Umbilical cord (tissue), 2 donors: ENCODE measurements around the gene DHRS4. TPM values are rescaled to one million over a fixed set of nuclear protein-coding genes. Genes with fewer than 3 reads are reported as not detected.

ENCODE experiments used
- DNase-seq: peaks from one replicate; pipeline ENCODE4 v3.0.0-alpha.2; 2015; ENCODE audit warnings: low spot score
- total RNA-seq: library from RNA; depleted of rRNA; stranded (reverse); fragments of >200 nt; gene quantifications from one replicate; pipeline ENCODE4 v1.2.3, GENCODE V29; 2014; ENCODE audit warnings: low replicate concordance; ENCODE audit not compliant: insufficient read depth

DHRS4 gene
- total RNA-seq = 15.9 TPM

DNA sequence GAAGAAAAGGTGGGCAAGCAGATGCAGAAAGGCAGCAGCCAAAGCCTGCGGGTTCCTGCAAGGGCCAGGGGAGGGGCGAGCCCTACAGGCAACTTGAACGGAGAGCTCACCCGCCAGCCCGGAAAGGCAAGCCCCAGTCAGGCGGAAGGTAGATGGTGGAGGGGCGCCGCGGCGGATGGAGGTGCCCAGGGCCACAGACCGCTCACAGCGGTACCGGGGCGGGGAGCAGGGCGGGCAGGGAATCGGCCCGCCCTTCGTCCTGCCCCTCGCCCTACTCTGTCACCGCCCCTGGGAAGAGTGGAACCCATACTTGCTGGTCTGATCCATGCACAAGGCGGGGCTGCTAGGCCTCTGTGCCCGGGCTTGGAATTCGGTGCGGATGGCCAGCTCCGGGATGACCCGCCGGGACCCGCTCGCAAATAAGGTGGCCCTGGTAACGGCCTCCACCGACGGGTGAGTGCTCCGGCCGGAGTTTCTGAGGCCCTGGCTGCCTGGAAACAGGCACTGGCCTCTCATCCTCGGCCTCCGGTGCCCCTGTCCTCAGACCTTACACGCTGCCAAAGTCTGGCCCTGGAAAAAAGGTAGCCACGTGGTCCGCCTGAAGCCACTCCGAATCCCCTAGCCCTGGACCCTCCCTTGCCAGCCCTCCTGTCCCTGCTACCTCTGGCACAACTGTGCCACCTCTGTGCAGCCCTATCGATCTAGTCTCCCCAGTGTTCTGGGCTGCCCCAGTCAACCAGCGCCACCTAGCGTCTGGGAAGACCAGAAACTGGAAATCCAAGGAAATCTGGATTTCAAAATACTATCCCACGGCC lies at the start of gene DHRS4:
Gene DHRS4 (plus strand): TSS at position 307 of the 815 bp plus-strand sequence. CDS start 19 bp downstream, at position 326.
- DNase-seq = peak; percentile 93

DNA sequence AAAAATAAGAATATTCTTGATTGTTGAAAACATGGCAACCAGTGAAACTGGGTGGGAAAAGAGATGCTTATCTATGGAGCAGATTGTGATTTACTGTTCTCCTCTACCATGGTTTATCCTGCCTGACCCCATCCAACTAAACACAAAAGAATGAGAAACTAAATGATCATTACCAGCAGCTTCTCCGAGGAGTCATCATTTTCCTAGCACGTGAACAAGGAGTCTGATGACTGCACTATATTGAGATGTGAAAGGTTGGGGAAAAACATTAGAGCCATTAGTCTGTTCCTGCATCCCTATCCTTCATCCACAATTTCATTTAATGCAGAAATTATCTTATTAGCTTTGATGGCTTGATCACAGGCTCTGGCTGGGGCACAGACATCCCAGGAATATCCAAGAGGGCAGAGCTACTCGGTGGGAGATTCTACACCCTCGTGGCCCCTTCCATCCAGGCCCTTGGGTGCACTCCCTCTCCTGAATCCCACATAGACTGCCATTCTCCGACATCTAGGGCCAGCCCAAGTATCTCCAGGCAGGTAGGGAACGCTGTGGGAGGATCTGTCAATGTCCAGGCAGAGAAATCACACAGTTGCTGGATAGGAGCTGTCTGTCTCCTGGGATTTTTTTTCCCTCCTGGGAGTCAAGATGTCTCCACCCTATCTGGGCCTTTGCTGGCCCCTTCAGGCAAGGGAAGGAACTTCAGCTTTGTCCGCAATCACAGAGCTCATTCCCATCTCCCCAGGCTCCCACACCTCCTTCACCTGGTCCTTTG lies 43.3 kb upstream of the DHRS4 start:
- no peak for DNase-seq

DNA sequence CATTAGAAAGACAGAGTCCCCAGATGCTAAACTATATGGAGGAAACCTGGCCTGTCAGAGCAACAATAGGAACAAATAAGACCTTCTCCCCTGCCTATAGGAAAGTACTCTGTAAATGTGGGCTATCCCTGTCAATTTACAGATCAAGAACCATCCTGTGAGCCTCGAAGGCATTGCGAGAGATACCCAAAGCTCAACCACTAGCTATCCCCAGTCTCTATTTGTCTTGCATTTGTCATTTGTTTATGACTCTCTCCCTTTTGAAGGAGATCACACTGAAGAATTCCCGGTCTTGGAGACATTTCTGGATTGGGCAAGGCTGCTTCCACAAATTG lies 42.7 kb upstream of the DHRS4 start:
- DNase-seq = no peak

DNA sequence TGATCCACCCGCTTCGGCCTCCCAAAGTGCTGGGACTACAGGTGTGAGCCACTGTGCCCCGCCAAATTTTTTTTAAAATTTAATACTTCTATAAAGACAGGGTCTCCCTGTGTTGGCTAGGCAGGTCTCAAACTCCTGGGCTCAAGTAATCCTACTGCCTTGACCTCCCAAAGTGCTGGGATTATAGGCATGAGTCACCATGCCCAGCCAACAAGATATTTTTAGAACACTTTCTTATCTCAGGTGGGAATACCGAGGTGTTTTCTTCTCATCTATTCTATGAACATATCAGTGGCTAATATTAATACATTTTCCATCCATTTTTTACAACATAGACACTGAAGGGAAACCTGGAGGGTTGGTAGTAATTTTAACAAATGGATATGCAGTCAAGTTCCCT lies 38.0 kb upstream of the DHRS4 start:
- DNase-seq = no peak

DNA sequence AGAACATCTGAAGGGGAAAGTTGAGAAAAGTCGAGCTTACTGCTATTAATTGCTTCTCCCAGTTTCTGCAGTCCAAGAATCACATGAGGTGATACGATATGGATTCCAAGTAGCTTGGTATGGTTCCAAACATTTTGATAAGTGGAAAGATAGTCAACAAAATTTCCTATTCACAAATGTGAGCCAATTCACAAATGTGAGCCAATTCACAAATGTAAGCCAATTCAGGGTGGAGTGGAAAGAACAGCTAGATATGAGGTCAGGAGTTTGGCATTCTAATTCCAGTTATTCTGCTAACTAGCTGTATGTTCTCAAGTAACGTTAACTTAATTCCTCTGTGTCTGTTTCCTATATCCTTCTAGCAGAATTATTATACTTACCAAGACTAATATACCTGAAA lies 37.6 kb upstream of the DHRS4 start:
- peak; percentile 59 for DNase-seq

DNA sequence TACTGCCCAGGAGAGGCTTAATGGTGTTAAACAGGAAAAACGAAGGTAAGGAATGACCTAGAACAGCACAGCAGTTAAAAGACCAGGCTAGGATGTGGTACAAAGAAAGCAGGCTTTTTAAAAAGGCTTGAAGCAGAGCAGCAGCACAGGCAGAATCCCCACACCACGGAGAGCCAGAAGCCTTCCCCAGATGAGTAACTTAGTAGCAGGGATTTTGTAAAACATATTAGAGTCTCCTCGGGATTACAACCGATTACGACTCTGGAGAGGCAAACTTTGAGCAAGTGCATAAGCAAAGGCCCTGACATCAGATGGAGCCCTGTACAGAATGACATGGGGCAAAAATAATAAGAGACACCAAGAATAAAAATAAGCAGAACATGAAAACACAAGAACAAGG lies 37.1 kb upstream of the DHRS4 start:
- peak; percentile 20 for DNase-seq

DNA sequence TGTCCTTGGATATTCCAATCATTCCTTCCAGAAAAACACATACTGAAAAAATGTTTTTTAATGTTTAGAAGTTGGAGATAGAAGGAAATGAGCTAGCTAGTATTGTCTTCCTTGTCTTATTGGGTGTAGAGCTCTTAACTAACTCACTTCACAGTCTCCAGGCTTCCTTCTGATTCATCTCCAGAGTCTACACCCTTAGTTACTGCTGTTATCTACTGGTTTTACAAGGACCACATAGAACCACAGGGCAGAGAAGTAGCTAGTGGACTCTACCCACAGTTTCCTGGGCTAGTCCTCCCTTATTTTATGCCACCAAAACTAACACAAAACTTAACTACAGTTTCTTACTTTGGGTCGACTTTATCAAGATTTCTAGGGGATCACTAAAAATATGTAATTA lies 31.0 kb upstream of the DHRS4 start:
- DNase-seq = no peak

DNA sequence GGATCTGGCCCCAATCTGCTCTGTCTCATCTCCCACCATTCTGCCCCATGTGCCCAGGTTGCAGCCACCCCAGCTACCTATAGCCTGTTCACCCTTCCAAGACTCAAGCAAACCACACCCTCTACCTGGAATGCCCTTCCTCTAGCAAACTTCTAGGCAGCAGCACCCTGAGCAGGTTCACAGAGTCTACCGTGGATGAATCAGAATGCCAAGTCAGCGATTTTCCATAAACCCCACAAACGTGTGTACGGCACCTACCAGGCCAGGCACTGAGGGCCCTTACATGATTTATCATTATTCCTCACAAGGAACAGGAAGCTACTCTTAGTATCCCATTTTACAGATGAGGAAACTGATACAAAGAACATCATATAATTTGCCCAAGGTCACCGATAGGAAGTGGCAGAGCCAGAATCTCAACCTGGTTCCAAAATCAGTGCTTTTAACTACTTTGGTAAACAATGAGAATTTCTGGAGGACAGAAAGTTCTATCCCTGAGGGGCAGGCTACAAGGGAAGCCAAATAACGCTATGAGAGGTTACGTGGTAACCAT lies 28.0 kb upstream of the DHRS4 start:
- no peak for DNase-seq

DNA sequence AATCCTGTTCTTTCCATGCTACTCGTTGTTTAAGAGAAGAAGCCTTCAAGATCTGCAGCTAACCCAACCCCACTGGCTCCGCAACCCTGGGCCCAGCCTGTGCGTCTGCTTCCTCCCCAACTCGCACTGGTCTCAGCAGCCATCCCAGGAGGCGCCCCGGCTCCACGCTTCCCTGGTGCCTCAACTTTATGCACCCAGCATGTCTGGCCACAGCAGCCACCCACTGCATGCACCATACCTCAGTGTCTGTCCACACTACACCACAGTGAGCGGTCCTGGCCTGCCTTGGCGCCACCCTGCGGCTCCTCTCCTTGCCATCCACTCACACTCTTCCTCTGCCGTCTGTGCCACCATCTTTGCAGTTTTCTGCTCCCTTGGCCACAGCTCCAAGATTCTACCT lies 27.0 kb upstream of the DHRS4 start:
- no peak for DNase-seq

DNA sequence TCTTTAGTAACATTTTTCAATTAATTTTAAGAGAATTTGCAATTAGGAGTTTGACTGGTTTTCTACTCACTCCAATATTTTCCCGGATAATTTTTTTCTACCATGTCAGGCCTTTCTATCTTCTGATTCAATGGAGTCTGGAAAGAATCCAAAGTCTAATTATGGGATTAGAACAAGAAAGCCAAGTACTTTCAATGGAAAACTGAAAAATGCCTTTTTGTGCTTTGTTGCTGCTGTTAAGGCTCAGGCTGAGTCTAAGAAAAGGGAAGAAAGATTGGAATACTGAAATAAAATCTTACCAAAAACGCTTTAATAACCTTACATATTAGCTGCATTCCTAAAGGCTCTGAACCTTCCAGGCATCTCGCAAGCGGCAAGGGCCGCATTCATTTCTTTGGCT lies 24.4 kb upstream of the DHRS4 start:
- no peak for DNase-seq

DNA sequence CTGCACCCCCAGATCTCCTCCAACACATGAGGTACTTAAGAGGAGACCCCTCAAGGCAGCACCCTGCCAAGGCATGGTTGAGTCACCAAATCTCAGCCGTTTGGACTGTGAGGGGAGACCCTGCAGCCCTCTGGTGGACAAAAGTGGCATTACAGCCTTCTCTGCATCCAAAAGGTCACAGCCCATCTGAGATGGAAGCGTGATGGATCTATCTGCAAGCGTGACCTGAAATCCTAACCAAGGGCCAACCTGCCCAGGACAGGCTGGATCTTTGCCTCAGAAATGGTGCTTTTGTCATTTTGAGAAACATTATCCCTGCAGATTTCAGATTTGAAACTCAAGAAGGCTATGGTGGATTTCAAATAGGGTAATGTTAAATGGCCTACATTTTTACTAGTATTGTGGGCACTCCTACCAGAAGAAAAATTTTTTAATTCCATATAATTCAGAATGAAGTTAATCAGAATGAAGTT lies 23.7 kb upstream of the DHRS4 start:
- peak; percentile 77 for DNase-seq

DNA sequence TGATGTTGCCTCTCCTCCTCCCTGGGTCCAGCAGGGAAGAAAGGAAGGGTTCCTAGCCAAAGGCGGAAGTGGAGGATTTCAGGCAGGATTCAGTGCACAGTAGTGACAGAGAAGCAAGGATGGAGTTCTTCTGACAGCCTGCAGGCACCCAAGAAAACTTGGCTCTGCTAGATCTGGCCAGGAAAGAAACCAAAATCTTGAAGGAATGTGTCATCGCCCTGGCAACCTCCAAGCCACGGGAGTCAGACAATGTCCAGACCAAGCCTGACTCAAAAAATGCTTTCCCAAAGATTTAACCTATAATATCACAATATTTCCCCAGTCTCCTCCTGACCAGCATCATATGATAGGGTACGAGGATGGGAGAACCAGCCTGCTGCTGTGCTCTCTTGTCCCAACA lies 22.8 kb upstream of the DHRS4 start:
- peak; percentile 91 for DNase-seq

DNA sequence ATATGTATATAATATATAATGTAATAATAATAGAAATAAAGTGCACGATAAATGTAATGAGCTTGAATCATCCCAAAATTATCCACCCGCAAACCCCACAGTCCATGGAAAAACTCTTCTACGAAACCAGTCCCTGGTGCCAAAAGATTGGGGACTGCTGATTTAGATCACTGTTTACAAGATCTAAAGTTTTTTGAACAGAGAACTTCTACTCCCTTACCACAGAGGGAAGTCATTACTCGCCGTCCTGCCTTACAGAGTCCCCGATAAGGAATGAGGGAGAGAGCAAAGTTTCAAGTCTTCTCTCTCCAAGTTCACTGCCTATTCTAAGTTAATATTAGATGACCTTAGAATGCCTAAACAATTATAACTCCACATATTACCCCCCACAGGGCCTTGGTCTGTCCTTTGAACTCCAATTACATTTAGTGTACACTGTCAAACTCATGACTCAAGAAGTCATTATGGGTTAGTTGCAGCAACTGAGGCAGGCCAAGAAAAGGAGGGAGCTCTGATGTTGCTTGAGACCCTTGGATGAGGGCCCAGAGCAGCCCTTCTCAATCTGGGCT lies 21.8 kb upstream of the DHRS4 start:
- no peak for DNase-seq

DNA sequence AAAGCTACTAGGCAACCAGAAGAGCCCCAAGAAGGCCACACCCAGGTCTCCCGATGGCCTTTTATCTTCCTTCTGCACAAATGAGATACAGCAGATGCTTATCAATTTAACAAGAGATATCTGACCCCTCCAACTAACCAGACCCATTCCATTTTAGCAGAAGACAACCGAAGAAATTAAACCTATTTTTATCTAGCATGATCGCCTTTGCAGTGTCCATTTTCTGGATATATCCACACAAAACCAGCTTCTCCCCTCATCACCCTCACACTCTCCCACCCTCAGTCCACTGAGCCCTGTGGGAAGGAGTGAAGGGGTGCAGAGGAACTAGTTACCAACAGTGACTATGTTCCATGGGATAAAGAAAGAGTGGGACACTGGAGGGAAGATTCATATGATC lies 20.9 kb upstream of the DHRS4 start:
- no peak for DNase-seq

DNA sequence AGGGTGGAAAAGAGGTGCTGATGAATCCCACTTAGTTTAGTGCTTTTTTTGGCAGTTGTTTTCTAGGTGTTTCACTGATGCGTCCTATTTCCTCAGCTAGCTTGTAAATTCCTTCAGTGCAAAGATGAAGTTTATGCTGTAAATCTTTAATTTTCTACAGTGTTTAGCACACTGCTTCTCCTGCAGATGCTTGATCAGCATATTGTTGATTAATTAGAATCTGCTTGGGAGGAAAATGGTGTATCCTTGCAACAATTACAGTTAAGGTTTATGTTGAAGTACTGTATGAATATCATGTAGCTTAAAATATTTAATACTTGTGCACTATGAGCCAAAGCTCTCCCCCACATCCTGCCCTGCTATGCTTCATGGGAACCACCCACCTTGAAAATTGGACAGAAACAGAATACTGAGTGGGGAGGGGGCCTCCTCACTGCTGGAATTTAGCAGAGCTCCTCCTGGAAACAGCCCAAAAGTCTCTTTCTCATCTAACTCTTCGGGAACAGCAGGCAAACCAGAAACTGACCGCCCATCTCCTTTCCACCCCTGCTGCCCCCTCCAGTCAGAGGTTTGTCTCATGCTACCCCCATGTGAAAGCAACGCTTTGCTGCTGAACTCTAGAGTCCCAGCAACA lies 20.3 kb upstream of the DHRS4 start:
- DNase-seq = peak; percentile 57

DNA sequence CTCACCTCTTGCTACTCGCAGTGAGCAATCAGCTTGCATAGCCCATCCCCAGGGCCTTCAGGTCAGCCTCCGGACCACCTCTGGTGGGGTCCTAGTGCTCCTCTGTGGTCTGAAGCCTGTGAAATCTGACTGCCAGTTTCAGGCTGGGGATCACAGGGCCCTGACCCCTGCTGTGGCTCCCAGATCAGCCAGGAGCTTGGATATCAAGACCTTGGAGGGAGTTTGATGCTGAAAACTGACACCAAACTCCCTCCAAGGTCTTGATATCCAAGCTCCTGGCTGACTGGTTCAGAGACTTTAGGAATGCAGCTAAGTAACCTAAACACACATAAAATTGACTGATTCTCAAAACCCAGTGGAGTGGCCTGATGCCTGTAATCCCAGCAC lies 19.8 kb upstream of the DHRS4 start:
- DNase-seq = no peak

DNA sequence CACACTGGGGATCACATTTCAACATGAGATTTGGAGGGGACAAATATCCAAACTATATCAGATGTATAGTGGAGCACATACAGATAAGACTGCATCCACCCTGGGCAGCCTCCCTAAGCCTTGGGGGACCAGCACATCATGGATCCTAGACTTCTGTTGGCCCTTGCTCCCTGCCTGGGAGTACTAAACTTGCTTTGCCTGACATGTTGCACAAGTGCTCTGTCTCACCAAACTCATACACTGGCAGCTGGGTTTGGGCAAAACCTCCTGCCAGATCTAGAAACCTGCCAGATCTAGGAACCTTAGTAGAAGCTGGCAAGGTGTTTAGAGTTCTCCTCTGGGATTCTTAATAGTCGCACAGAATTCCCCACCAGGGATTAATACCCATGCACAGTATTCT lies 18.4 kb upstream of the DHRS4 start:
- no peak for DNase-seq

DNA sequence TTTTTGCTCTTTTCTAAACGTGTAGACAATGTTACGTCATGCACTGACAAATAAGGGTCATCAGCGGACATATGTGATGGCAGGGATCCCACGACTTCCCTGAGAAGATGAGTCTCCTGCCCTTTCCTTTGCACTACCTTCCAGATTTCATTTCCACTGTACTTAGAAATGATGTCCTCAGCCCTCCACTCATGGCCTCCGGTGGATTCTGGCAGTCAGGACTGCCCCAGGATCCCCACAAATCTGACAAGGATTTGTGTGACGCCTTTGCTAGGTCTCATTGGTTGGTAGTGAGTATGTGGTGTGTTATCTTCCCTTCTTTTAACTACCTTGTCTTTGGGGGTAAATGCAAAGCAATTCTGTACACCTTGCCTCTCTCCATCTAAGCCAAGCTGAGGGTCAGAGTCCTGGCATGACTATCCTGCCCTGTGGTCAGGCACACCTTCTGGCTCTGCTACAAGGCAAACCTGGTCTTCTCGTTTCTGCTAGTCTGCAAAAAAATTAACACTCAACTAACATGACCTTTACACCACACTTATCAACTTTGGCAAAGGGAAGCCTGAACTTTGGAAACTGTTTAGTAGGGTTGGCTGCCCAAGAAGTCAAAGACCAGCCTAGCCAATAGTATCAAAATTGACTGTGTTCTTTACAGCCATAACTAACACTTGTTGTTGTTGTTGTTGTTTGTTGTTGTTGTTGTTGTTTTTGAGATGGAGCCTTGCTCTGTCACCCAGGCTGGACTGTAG lies 17.3 kb upstream of the DHRS4 start:
- DNase-seq = no peak

DNA sequence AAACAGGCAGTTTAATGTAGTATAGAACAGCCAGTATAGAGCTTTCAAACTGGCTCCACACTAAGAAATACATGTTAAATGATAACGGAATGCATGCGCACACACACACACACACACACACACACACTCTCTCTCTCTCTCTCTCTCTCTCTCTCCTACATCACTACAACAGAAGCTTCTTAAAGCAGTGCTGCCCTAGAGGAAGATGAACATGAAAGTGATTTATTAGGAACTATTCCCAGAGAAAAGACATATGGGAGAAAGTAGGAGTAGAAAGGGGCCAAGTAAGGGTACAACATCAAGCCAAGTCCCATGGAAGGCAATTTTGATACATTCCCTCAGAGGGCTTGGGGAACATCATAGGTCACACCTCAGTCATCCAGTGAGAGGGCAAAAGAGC lies 16.4 kb upstream of the DHRS4 start:
- DNase-seq = peak; percentile 31

DNA sequence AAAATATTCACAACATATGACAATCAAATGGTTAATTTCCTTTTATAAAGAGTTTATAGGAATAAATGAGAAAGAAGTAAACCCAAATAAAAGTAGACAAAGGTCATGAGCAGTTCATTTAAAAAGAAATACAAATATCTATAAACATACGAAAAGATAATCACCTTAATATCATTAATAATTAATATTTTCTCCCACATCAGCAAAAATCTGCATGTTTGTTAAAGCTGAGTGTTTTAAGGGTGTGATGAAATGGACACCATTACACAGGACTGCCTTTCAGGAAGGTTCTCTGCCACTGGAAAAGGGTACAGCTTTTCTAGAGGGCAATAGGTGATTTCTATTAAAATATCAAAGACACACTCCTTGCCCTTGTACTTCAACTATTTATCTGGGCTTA lies 14.7 kb upstream of the DHRS4 start:
- no peak for DNase-seq
